PC-9 (cell line): Measurements from ENCODE around the gene TNIK.

Experiments
- CTCF ChIP-seq: fragments of 200-600 bp; sonication (generic); conservative IDR thresholded peaks from 2 replicates; pipeline ENCODE4 v1.6.1; 2017; ENCODE audit warnings: mixed run types, antibody characterized with exemption, mild to moderate bottlenecking, moderate library complexity
- EZH2 ChIP-seq: fragments of 200-600 bp; sonication (generic); IDR thresholded peaks from 2 replicates; pipeline ENCODE4 v1.8.0; 2017; ENCODE audit warnings: antibody characterized with exemption, low read depth

- TF ChIP-seq CTCF (no peak), EZH2 (no peak)
Measured at GRCh38 chr3:171277456-171278298, 182.5 kb downstream of the TNIK start.
